GM13976 (cell line): Measurements from ENCODE around the gene VGF.

Experiments
- DNase-seq: peaks from one replicate; pipeline ENCODE4 v3.0.0; 2012; ENCODE audit warnings: low spot score
- in situ Hi-C: fragments of 300-500 bp; cut with MboI; formaldehyde crosslinking; loops from one replicate; pipeline ENCODE4 v1.12.0; 2022; ENCODE audit warnings: low sequenced_read_pairs, mixed read lengths, inconsistent platforms; ENCODE audit not compliant: unreplicated experiment
- TF ChIP-seq, protein P1 (sequence below): IDR thresholded peaks from 2 replicates; pipeline ENCODE4 v1.5.1; 2012; ENCODE audit warnings: borderline replicate concordance, mild to moderate bottlenecking; ENCODE audit not compliant: insufficient read depth; ENCODE audit errors: extremely low read depth, missing control alignments, control extremely low read depth

VGF gene

DNA sequence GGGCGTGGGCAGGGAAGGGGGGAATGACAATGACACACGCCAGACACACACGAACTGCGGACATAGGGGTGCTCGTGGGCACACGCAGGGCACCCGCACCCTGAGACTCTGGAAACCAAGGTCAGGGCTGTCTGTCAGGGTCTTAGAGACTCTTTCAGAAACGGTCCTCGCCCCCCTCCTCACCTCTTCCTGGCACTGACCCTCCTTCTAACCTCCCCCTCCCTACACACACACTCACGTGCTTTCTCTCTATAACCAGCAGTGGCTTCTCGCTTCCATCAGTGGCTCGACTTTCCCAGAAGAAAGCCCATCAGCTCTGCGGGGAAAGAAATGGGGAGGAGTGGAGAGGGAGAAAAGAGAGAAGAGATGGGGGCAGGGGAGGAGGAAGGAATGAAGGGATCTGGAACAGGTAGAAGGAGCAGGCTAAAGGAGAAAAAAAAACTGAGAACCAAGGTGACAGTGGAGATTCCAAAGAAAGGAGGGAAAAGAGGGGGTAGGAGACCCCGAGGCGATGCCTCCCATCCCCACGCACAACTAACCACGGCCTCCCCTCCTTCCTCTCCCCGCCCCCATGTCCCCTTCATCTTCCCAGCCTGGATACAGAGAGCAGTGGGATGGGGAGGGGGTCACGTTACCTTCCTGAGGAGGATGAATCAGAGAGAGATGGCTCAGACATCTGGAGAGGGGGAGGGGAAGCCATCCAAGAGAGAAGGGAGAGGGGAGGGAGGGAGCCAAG lies 1.7 kb upstream of the VGF start:
- no peak for DNase-seq
- in situ Hi-C loops, result no loop called here
- TF ChIP-seq, protein P1, sequence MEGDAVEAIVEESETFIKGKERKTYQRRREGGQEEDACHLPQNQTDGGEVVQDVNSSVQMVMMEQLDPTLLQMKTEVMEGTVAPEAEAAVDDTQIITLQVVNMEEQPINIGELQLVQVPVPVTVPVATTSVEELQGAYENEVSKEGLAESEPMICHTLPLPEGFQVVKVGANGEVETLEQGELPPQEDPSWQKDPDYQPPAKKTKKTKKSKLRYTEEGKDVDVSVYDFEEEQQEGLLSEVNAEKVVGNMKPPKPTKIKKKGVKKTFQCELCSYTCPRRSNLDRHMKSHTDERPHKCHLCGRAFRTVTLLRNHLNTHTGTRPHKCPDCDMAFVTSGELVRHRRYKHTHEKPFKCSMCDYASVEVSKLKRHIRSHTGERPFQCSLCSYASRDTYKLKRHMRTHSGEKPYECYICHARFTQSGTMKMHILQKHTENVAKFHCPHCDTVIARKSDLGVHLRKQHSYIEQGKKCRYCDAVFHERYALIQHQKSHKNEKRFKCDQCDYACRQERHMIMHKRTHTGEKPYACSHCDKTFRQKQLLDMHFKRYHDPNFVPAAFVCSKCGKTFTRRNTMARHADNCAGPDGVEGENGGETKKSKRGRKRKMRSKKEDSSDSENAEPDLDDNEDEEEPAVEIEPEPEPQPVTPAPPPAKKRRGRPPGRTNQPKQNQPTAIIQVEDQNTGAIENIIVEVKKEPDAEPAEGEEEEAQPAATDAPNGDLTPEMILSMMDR, result no peak

DNA sequence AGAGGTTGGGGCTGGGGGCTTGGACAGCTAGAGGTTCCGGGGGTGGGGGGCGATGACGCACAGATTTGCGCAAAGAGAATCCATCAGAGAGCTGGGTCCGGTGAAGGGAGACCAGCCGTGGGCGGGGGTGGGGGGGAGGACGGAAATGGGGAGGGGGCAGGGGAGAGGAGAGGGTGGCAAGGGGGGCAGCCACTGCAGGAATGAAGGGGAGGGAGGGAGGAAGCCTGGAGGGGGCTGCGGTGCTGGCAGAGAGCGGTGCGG lies 1.2 kb upstream of the VGF start:
- TF ChIP-seq, protein P1, result no peak
- no peak for DNase-seq
- in situ Hi-C loops, result no loop called here

DNA sequence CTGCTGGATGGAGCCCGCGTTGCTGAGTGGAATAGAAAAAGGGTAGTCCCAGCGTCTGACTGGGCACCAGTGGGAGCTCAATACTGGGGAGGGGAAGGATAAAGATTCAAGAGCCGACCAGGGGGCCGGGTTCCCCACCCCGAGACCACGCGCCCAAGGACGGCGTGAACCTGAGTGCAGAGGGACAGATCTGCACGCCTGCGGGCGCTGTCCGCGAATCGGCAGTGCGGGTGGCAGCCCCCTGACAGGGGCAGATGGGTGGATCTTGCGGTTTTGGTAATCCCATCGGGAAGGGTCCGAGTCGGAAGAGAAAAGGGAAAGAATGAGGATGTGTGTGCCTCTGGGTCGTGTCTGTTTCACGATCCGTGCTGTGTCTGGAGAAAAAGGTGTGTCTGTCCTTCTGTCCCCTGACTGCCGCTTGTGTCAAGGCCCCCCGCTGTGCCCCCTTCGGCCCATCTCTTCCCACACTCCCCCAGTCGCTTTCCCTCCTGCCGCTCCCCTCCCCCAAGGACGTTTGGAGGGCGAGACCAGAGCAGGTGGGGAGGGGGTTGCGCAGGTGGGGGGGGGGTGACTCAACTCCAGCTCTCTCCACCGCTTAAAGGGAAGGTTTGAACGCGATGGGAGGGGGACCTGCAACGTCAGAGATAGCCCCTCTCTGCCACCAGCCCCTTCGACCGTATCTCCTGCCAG lies 734 bp upstream of the VGF start:
- DNase-seq, result no peak
- TF ChIP-seq, protein P1, result no peak
- in situ Hi-C loops, result no loop called here

DNA sequence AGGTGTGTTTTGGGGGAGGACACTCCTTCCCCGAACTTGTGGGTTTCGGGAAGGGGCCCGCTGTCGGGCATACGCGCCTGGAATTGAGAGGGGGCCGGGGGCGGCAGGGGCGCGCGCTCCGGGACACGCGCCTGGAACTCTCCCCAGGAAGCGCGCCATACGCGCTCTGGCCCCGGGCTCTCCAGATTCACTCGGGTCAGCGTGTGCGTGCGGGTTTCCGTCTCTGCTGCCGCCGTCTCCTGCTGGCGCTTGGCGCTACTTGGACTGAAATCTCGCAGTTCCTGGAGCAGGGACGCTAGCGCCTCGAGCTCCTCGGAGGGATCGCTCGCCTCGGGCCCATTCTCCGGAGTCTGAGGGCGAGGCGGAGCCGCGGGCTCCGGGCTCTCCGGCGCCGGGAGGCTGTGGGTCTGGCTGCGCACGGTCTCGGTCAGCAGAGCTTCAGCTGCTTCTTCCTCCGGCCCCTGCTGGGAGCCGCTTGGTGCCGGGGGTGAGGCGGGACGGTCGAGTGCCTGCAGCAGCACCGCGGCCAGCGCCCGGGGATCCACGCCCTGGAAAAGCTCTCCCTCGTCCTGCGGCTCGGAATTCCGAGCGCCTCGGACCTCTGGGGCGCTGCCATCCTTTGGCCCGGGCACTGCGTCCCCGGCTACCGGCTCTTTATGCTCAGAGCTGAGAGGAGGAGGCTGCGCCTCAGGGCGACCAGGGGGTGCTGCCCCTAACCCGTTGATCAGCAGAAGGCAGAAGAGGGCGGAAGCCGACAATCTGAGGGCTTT lies 1.1 kb downstream of the VGF start:
- TF ChIP-seq, protein P1, result no peak
- DNase-seq, result no peak
- in situ Hi-C loops, result no loop called here

DNA sequence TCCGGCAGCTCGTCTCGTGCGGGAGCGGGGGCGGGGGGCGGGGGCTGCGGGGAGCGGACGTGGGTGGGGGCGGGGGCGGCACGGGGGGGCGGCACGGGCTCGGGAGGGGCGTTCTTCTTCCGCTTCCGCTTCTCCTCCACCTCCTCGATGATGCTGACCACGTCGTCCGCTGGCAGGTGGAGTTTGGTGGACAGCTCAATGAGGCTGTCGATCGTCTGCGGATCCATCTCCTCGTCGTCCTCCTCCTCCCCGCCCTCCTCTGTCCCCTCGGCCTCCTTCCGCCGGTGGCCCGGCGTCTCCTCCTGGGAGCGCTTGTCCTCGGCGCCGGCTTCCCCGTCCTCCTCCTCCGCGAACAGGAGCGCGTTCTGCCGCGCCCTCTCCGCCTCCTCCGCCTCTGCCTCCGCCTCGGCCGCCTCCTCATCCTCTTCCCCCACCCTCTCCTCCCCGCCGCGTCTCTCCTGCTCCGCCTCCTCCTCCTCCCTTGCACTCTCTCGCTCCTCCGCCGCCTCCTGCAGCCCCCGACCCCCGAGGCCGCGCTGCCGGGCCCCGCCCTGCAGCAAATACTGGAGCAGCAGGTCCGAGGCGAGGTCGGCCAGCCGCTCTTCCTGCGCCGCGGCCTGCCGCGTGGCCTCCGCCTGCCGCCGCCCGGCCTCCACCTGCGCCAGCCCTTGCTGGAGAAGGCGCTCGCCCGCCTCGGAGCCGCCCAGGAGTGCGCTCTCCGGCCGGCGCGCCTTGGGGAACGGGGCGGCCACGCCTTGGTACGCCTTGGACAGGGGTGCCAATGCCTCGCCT lies 1.9 kb downstream of the VGF start:
- in situ Hi-C loops, result no loop called here
- peak; percentile 63 for DNase-seq
- TF ChIP-seq, protein P1, result no peak
